Measurements from ENCODE around the gene TAP2. TPM values are rescaled to one million over a fixed set of nuclear protein-coding genes. Genes with fewer than 3 reads are reported as not detected.
A peak's percentile ranks its signal among the peaks of the same experiment; 100 is the strongest.

The TAP2 gene
- total and polyA plus RNA-seq, 2 donors from 2014 or later, result 25.4 to 37.6 TPM

DNA sequence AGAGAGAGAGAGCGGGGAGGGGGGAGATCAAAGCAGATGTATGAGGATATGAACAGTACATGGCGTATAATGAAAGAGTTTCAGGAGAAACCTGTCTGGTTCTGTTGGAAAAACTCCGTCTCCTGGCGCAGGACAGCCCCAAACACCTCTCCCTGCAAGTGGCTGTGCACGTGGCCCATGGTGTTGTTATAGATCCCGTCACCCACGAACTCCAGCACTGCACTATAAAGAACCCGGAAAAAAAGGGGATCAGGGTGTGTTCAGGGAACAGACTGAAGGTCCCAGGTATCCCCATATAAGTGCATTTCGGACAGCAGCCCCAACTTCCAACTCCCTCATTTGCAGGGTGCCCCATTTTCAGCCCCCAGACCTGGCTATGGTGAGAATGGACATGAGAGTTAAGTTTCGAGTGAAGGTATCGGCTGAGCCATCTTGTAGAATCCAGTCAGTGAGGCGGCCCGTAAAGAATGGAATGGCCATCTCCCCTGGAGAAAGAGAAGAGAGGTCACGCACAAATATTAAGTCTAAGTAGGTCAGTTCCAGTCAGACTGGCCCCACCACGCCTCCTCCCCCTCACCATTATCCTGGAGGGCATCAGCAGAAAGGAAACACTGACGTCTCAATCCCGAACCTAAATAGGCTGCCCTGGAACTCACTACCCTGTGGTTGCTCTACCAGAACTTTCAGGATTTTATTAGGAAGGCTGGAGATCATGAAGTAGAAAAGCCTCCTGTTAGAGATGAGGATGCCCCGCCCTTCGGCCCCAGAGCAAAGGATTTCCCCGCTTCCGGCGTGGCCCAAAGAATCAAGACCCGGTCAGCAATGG is 13.7 kb upstream of the TAP2 start:
- H3K36me3 ChIP-seq (ENCODE audit: control insufficient read depth in 2 of 3, insufficient read depth in 3 of 3, low read length in 3 of 3), result peaks cover 0 to 28% (median 25%) of the 10 kb centered on the region in 3 donors
- intact Hi-C loops (cut with DNase I), result no loop called here
- peaks cover 0 to 14% (median 4%) of the 10 kb centered on the region in 3 donors for H3K4me1 ChIP-seq (ENCODE audit: control insufficient read depth in 2 of 3, insufficient read depth in 2 of 3, low read depth in 1 of 3, low read length in 3 of 3)
- TF ChIP-seq, protein P1, sequence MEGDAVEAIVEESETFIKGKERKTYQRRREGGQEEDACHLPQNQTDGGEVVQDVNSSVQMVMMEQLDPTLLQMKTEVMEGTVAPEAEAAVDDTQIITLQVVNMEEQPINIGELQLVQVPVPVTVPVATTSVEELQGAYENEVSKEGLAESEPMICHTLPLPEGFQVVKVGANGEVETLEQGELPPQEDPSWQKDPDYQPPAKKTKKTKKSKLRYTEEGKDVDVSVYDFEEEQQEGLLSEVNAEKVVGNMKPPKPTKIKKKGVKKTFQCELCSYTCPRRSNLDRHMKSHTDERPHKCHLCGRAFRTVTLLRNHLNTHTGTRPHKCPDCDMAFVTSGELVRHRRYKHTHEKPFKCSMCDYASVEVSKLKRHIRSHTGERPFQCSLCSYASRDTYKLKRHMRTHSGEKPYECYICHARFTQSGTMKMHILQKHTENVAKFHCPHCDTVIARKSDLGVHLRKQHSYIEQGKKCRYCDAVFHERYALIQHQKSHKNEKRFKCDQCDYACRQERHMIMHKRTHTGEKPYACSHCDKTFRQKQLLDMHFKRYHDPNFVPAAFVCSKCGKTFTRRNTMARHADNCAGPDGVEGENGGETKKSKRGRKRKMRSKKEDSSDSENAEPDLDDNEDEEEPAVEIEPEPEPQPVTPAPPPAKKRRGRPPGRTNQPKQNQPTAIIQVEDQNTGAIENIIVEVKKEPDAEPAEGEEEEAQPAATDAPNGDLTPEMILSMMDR (IDR thresholded peaks at IDR 0.05; ENCODE audit: borderline replicate concordance, extremely low read depth, insufficient read depth), result no peak
- H3K9ac ChIP-seq (ENCODE audit: low read length in 3 of 3), result peak overlapping the region in 2 of 3 donors; percentile 93
- H3K27ac ChIP-seq (ENCODE audit: low read depth in 2 of 2, low read length in 2 of 2), result peak overlapping the region; percentile 97 to 99
- H3K9me3 ChIP-seq (ENCODE audit: control insufficient read depth in 2 of 3, insufficient read depth in 1 of 3, low read length in 3 of 3), result no peaks in the 10 kb centered on the region
- H3K4me3 ChIP-seq (ENCODE audit: low read length in 3 of 3), result peak overlapping the region in 2 of 3 donors; percentile 88 to 89
- H3K27me3 ChIP-seq (ENCODE audit: control insufficient read depth, insufficient read depth, low read length), result peaks cover 7% of the 10 kb centered on the region
- no peak for FAIRE-seq
- DNase-seq, result peak in 3 of 5 donors; percentile 7 to 84 (median 9)

GRCh38 chr6:32851025-32851424 is 12.5 kb upstream of the TAP2 start:
- FAIRE-seq (no peak), DNase-seq (no peak)
- Histone ChIP-seq H3K4me3 (ENCODE audit: low read length in 3 of 3) (no peak overlapping the region), H3K27me3 (ENCODE audit: control insufficient read depth, insufficient read depth, low read length) (peaks cover 5% of the 10 kb centered on the region), H3K27ac (ENCODE audit: low read depth in 2 of 2, low read length in 2 of 2) (no peak overlapping the region), H3K9me3 (ENCODE audit: control insufficient read depth in 2 of 3, insufficient read depth in 1 of 3, low read length in 3 of 3) (no peaks in the 10 kb centered on the region), H3K4me1 (ENCODE audit: control insufficient read depth in 2 of 3, insufficient read depth in 2 of 3, low read depth in 1 of 3, low read length in 3 of 3) (peaks cover 0 to 15% (median 4%) of the 10 kb centered on the region in 3 donors), H3K9ac (ENCODE audit: low read length in 3 of 3) (no peak overlapping the region), H3K36me3 (ENCODE audit: control insufficient read depth in 2 of 3, insufficient read depth in 3 of 3, low read length in 3 of 3) (peaks cover 0 to 32% (median 30%) of the 10 kb centered on the region in 3 donors)
- TF ChIP-seq, protein P1 (IDR thresholded peaks at IDR 0.05; ENCODE audit: borderline replicate concordance, extremely low read depth, insufficient read depth), result no peak
- intact Hi-C loops (cut with DNase I), result no loop called here

GRCh38 chr6:32849126-32849525 is 10.6 kb upstream of the TAP2 start:
- H3K9me3 ChIP-seq (ENCODE audit: control insufficient read depth in 2 of 3, insufficient read depth in 1 of 3, low read length in 3 of 3), result no peaks in the 10 kb centered on the region
- FAIRE-seq (no peak), DNase-seq (no peak)
- H3K27ac ChIP-seq (ENCODE audit: low read depth in 2 of 2, low read length in 2 of 2), result no peak overlapping the region
- peaks cover 0 to 12% (median 4%) of the 10 kb centered on the region in 3 donors for H3K4me1 ChIP-seq (ENCODE audit: control insufficient read depth in 2 of 3, insufficient read depth in 2 of 3, low read depth in 1 of 3, low read length in 3 of 3)
- H3K36me3 ChIP-seq (ENCODE audit: control insufficient read depth in 2 of 3, insufficient read depth in 3 of 3, low read length in 3 of 3), result peaks cover 0 to 32% (median 30%) of the 10 kb centered on the region in 3 donors
- TF ChIP-seq, protein P1 (IDR thresholded peaks at IDR 0.05; ENCODE audit: borderline replicate concordance, extremely low read depth, insufficient read depth), result no peak
- H3K27me3 ChIP-seq (ENCODE audit: control insufficient read depth, insufficient read depth, low read length), result peaks cover 2% of the 10 kb centered on the region
- intact Hi-C loops (cut with DNase I), result no loop called here
- no peak overlapping the region for H3K9ac ChIP-seq (ENCODE audit: low read length in 3 of 3)
- H3K4me3 ChIP-seq (ENCODE audit: low read length in 3 of 3), result no peak overlapping the region

Measured in kidney (tissue), 14 donors.